ENCODE data around the gene DDAH2.

Gene DDAH2

DNA sequence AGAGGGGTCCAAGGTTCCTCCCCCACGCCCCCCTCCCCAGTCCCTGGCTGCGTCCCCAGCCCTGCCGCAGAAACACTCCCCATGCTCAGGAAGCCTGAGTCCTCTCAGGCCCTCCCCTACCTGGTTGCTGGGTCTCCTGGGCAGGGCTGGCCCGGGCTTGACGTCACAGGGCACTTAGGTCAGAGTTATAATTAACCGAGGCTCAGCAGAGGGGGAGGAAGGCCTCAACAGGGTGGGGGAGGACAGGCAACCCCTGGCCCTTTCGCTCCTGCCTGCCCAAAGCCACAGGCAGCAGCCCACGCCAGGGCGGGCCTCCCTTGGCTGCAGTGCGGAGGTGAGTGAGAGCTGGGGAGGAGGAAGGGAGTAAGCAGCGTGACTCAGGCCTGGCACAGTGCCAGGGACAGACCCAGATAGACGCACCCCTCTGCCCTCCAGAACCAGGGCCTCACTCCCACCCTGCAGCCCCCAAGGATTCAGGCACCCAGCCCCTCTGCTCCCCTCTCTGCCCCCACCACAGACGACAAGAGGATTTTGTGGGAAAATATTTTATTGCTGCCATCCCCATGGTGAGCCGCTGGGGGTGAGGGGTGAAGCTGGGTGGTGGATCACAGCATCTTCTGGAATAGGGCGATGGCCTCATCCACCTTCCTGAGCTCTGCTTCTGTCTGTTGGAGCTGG is 48.0 kb upstream of the DDAH2 start, which contains the start of gene VWA7 (continued):
- TF ChIP-seq, protein P1, sequence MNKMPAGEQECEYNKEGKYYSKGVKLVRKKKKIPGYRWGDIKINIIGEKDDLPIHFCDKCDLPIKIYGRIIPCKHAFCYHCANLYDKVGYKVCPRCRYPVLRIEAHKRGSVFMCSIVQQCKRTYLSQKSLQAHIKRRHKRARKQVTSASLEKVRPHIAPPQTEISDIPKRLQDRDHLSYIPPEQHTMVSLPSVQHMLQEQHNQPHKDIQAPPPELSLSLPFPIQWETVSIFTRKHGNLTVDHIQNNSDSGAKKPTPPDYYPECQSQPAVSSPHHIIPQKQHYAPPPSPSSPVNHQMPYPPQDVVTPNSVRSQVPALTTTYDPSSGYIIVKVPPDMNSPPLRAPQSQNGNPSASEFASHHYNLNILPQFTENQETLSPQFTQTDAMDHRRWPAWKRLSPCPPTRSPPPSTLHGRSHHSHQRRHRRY (tag by site-specific recombination; IDR thresholded peaks at IDR 0.05): no peak
- TF ChIP-seq KLF1 (tag by site-specific recombination; IDR thresholded peaks at IDR 0.05) (peak; percentile 96), ZNF843 (tag by site-specific recombination; IDR thresholded peaks at IDR 0.05) (peak; percentile 47; the same call in 1 of the 2 replicates), SP7 (tag by site-specific recombination; IDR thresholded peaks at IDR 0.05) (peak; percentile 99), ZNF514 (tag by site-specific recombination; IDR thresholded peaks at IDR 0.05) (no peak), ZNF48 (tag by site-specific recombination; IDR thresholded peaks at IDR 0.05) (no peak), WT1 (tag by site-specific recombination; IDR thresholded peaks at IDR 0.05) (peak; percentile 100), ZNF292 (tag by site-specific recombination; IDR thresholded peaks at IDR 0.05; ENCODE audit: borderline replicate concordance, low read depth) (no peak), ZNF211 (tag by site-specific recombination; IDR thresholded peaks at IDR 0.05; ENCODE audit: low read depth) (0 out of 2 replicates have a peak, but pooled peaks have one; percentile 28), BCL11B (tag by site-specific recombination; IDR thresholded peaks at IDR 0.05; ENCODE audit: low read depth) (no peak), ZNF132 (tag by site-specific recombination; IDR thresholded peaks at IDR 0.05; ENCODE audit: borderline replicate concordance) (no peak), ZNF157 (tag by site-specific recombination; IDR thresholded peaks at IDR 0.05) (no peak), ZNF837 (tag by site-specific recombination; IDR thresholded peaks at IDR 0.05) (no peak), ZNF274 (IDR thresholded peaks at IDR 0.05; ENCODE audit: low read length) (no peak), ZNF274 (tag by site-specific recombination; IDR thresholded peaks at IDR 0.05; ENCODE audit: borderline replicate concordance) (no peak), ZNF473 (tag by site-specific recombination; IDR thresholded peaks at IDR 0.05) (peak; percentile 93), ZNF366 (tag by site-specific recombination; conservative IDR thresholded peaks at IDR 0.05) (peak; percentile 96), ZNF560 (tag by site-specific recombination; IDR thresholded peaks at IDR 0.05; ENCODE audit: borderline replicate concordance) (no peak), ZFP37 (tag by site-specific recombination; IDR thresholded peaks at IDR 0.05) (peak; percentile 89), HOXD13 (CRISPR knock-in tag; IDR thresholded peaks at IDR 0.05; ENCODE audit: borderline replicate concordance) (0 out of 2 replicates have a peak, but pooled peaks have one; percentile 20), BCL11A (tag by site-specific recombination; IDR thresholded peaks at IDR 0.05; ENCODE audit: low read depth) (peak; percentile 82)
- TF ChIP-seq, protein P2, sequence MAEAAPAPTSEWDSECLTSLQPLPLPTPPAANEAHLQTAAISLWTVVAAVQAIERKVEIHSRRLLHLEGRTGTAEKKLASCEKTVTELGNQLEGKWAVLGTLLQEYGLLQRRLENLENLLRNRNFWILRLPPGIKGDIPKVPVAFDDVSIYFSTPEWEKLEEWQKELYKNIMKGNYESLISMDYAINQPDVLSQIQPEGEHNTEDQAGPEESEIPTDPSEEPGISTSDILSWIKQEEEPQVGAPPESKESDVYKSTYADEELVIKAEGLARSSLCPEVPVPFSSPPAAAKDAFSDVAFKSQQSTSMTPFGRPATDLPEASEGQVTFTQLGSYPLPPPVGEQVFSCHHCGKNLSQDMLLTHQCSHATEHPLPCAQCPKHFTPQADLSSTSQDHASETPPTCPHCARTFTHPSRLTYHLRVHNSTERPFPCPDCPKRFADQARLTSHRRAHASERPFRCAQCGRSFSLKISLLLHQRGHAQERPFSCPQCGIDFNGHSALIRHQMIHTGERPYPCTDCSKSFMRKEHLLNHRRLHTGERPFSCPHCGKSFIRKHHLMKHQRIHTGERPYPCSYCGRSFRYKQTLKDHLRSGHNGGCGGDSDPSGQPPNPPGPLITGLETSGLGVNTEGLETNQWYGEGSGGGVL (tag by site-specific recombination; IDR thresholded peaks at IDR 0.05): peak; percentile 99
- TF ChIP-seq, protein P3, sequence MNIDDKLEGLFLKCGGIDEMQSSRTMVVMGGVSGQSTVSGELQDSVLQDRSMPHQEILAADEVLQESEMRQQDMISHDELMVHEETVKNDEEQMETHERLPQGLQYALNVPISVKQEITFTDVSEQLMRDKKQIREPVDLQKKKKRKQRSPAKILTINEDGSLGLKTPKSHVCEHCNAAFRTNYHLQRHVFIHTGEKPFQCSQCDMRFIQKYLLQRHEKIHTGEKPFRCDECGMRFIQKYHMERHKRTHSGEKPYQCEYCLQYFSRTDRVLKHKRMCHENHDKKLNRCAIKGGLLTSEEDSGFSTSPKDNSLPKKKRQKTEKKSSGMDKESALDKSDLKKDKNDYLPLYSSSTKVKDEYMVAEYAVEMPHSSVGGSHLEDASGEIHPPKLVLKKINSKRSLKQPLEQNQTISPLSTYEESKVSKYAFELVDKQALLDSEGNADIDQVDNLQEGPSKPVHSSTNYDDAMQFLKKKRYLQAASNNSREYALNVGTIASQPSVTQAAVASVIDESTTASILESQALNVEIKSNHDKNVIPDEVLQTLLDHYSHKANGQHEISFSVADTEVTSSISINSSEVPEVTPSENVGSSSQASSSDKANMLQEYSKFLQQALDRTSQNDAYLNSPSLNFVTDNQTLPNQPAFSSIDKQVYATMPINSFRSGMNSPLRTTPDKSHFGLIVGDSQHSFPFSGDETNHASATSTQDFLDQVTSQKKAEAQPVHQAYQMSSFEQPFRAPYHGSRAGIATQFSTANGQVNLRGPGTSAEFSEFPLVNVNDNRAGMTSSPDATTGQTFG (tag by site-specific recombination; IDR thresholded peaks at IDR 0.05; ENCODE audit: borderline replicate concordance): peak; percentile 88; the same call in 1 of the 2 replicates
- TF ChIP-seq, protein P4, sequence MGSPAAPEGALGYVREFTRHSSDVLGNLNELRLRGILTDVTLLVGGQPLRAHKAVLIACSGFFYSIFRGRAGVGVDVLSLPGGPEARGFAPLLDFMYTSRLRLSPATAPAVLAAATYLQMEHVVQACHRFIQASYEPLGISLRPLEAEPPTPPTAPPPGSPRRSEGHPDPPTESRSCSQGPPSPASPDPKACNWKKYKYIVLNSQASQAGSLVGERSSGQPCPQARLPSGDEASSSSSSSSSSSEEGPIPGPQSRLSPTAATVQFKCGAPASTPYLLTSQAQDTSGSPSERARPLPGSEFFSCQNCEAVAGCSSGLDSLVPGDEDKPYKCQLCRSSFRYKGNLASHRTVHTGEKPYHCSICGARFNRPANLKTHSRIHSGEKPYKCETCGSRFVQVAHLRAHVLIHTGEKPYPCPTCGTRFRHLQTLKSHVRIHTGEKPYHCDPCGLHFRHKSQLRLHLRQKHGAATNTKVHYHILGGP (tag by site-specific recombination; IDR thresholded peaks at IDR 0.05): peak; percentile 85
- TF ChIP-seq, protein P5, sequence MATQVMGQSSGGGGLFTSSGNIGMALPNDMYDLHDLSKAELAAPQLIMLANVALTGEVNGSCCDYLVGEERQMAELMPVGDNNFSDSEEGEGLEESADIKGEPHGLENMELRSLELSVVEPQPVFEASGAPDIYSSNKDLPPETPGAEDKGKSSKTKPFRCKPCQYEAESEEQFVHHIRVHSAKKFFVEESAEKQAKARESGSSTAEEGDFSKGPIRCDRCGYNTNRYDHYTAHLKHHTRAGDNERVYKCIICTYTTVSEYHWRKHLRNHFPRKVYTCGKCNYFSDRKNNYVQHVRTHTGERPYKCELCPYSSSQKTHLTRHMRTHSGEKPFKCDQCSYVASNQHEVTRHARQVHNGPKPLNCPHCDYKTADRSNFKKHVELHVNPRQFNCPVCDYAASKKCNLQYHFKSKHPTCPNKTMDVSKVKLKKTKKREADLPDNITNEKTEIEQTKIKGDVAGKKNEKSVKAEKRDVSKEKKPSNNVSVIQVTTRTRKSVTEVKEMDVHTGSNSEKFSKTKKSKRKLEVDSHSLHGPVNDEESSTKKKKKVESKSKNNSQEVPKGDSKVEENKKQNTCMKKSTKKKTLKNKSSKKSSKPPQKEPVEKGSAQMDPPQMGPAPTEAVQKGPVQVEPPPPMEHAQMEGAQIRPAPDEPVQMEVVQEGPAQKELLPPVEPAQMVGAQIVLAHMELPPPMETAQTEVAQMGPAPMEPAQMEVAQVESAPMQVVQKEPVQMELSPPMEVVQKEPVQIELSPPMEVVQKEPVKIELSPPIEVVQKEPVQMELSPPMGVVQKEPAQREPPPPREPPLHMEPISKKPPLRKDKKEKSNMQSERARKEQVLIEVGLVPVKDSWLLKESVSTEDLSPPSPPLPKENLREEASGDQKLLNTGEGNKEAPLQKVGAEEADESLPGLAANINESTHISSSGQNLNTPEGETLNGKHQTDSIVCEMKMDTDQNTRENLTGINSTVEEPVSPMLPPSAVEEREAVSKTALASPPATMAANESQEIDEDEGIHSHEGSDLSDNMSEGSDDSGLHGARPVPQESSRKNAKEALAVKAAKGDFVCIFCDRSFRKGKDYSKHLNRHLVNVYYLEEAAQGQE (tag by site-specific recombination; IDR thresholded peaks at IDR 0.05): no peak; the same call in 1 of the 2 replicates
- TF ChIP-seq, protein P6, sequence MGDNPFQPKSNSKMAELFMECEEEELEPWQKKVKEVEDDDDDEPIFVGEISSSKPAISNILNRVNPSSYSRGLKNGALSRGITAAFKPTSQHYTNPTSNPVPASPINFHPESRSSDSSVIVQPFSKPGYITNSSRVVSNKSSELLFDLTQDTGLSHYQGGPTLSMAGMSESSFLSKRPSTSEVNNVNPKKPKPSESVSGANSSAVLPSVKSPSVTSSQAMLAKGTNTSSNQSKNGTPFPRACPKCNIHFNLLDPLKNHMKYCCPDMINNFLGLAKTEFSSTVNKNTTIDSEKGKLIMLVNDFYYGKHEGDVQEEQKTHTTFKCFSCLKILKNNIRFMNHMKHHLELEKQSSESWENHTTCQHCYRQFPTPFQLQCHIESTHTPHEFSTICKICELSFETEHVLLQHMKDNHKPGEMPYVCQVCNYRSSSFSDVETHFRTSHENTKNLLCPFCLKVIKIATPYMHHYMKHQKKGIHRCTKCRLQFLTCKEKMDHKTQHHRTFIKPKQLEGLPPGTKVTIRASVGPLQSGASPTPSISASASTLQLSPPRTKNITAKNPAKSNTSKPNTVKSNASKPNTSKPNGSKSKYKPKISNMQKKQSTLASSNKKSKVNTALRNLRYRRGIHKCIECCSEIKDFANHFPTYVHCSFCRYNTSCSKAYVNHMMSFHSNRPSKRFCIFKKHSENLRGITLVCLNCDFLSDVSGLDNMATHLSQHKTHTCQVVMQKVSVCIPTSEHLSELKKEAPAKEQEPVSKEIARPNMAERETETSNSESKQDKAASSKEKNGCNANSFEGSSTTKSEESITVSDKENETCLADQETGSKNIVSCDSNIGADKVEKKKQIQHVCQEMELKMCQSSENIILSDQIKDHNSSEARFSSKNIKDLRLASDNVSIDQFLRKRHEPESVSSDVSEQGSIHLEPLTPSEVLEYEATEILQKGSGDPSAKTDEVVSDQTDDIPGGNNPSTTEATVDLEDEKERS (tag by site-specific recombination; IDR thresholded peaks at IDR 0.05): no peak

Data from HEK293 (cell line).